PC-3 (cell line): ENCODE data around the gene REG1B. TPM values are rescaled to one million over a fixed set of nuclear protein-coding genes. Genes with fewer than 3 reads are reported as not detected.

Source experiments
- ATAC-seq: fragments of 200-7000 bp; cut with Tn5 transposase; 2 replicates; pipeline ENCODE4 v1.9.1; 2020; ENCODE audit warnings: mild to moderate bottlenecking, moderate library complexity
- BruUV-seq: library from RNA; stranded (reverse); fragments of 400-500 nt; replicated peaks from 2 replicates; lab custom pipeline; 2021; lab: Mats Ljungman, UMichigan
- CTCF ChIA-PET: fragments of 300-600 bp; sonication (Branson Sonifier 250); formaldehyde crosslinking; loops from one replicate; lab custom pipeline; 2022; ENCODE audit warnings: antibody characterized with exemption; lab: Charles Lee
- POLR2A ChIA-PET: fragments of 300-600 bp; sonication (Branson Sonifier 250); formaldehyde crosslinking; loops from one replicate; lab custom pipeline; 2022; ENCODE audit warnings: antibody characterized with exemption; ENCODE audit not compliant: unreplicated experiment; lab: Charles Lee
- DNase-seq: peaks from one replicate; pipeline ENCODE4 v3.0.0-alpha.2; 2015
- H2AFZ ChIP-seq: fragments of 300-600 bp; sonication (generic); 2 replicates; pipeline ENCODE4 v1.6.0; 2016; ENCODE audit warnings: antibody characterized with exemption, low read length
- H3F3A ChIP-seq: fragments of 300-600 bp; sonication (generic); one replicate; pipeline ENCODE4 v1.6.0; 2017; ENCODE audit warnings: antibody characterized with exemption, low read length, control low read depth, mild to moderate bottlenecking; ENCODE audit not compliant: unreplicated experiment
- H3K27ac ChIP-seq: fragments of 300-600 bp; sonication (generic); 2 replicates; pipeline ENCODE4 v1.5.1; 2016; ENCODE audit warnings: mild to moderate bottlenecking, low read length
- H3K27me3 ChIP-seq: fragments of 300-600 bp; sonication (generic); 2 replicates; pipeline ENCODE4 v1.6.1; 2016; ENCODE audit warnings: low read length, mixed read lengths
- H3K36me3 ChIP-seq: fragments of 300-600 bp; sonication (generic); 2 replicates; pipeline ENCODE4 v1.6.1; 2016; ENCODE audit warnings: low read depth, mixed run types, low read length, mixed read lengths
- H3K4me1 ChIP-seq: fragments of 300-600 bp; sonication (generic); 2 replicates; pipeline ENCODE4 v1.5.1; 2016; ENCODE audit warnings: low read length; ENCODE audit not compliant: insufficient read depth
- H3K4me2 ChIP-seq: fragments of 300-600 bp; sonication (generic); 2 replicates; pipeline ENCODE4 v1.6.0; 2016; ENCODE audit warnings: low read length
- H3K4me3 ChIP-seq: fragments of 300-600 bp; sonication (generic); 2 replicates; pipeline ENCODE4 v1.5.1; 2016; ENCODE audit warnings: mild to moderate bottlenecking, low read length, mixed read lengths
- H3K79me2 ChIP-seq: fragments of 300-600 bp; sonication (generic); 2 replicates; pipeline ENCODE4 v1.6.1; 2017; ENCODE audit warnings: low read length, mixed read lengths
- H3K9ac ChIP-seq: fragments of 300-600 bp; sonication (generic); 2 replicates; pipeline ENCODE4 v1.6.0; 2016; ENCODE audit warnings: mild to moderate bottlenecking, low read length
- H3K9me2 ChIP-seq: fragments of 300-600 bp; sonication (generic); replicated peaks from 2 replicates; pipeline ENCODE4 v1.6.1; 2016; ENCODE audit warnings: mixed run types, low read length, mixed read lengths
- H3K9me3 ChIP-seq: fragments of 300-600 bp; sonication (generic); 2 replicates; pipeline ENCODE4 v1.6.1; 2016; ENCODE audit warnings: low read length, mixed read lengths
- H4K20me1 ChIP-seq: fragments of 300-600 bp; sonication (generic); 2 replicates; pipeline ENCODE4 v1.6.1; 2016; ENCODE audit warnings: low read length, mixed read lengths
- EZH2 ChIP-seq: fragments of 300-600 bp; sonication (generic); IDR thresholded peaks from one replicate; pipeline ENCODE4 v1.6.1; 2017; ENCODE audit warnings: antibody characterized with exemption, mild to moderate bottlenecking, low read length; ENCODE audit not compliant: unreplicated experiment
- EZH2phosphoT487 ChIP-seq: fragments of 300-600 bp; sonication (generic); IDR thresholded peaks from 2 replicates; pipeline ENCODE4 v1.6.1; 2018; ENCODE audit warnings: mild to moderate bottlenecking, antibody characterized with exemption, low read length, borderline replicate concordance
- intact Hi-C: fragments of 100-400 bp; cut with micrococcal nuclease; formaldehyde crosslinking; loops from 2 replicates; pipeline ENCODE4 v1.9.0; 2023
- total RNA-seq: library from RNA; depleted of rRNA; stranded (reverse); fragments of >200 nt; gene quantifications from 2 replicates; pipeline ENCODE4 v1.2.3, GENCODE V29; 2014
- TF ChIP-seq, protein P1 (sequence below): fragments of 300-600 bp; sonication (generic); conservative IDR thresholded peaks from 2 replicates; pipeline ENCODE4 v1.5.1; 2017; ENCODE audit warnings: antibody characterized with exemption, low read depth, mild to moderate bottlenecking, low read length

REG1B gene
- total RNA-seq, 1 experiment from 2014 or later: not detected

DNA sequence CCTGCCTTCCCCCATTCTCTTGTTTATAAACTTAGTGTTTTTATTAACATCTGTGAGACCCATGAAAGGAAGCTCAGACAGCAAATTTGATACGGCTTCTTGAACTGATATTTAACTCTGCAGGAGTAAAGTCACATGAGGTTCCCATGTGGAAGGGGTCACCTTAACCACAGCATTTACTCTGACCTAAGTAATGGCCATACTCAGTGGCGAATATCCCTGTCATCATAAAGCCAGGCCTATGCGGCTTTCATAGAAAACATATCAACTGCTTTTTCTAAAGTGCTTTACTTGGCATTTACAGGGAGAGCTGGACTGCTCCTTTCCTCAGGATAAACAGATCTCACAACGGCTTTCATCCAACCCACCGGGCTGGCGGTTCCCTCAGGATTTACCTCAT lies 41.5 kb upstream of the REG1B start:
- no peaks in the 10 kb centered on the region for H3K9me2 ChIP-seq
- DNase-seq (no peak), ATAC-seq (no peak)
- H4K20me1 ChIP-seq: no peaks in the 10 kb centered on the region
- H3K36me3 ChIP-seq: no peaks in the 10 kb centered on the region
- ChIA-PET POLR2A (no interaction called here), CTCF (no interaction called here)
- H3K4me2 ChIP-seq: no peak overlapping the region
- H3F3A ChIP-seq: no peaks in the 10 kb centered on the region
- H3K27ac ChIP-seq: no peak overlapping the region
- no peaks in the 10 kb centered on the region for H3K9me3 ChIP-seq
- no peak for TF ChIP-seq EZH2
- TF ChIP-seq, protein P1, sequence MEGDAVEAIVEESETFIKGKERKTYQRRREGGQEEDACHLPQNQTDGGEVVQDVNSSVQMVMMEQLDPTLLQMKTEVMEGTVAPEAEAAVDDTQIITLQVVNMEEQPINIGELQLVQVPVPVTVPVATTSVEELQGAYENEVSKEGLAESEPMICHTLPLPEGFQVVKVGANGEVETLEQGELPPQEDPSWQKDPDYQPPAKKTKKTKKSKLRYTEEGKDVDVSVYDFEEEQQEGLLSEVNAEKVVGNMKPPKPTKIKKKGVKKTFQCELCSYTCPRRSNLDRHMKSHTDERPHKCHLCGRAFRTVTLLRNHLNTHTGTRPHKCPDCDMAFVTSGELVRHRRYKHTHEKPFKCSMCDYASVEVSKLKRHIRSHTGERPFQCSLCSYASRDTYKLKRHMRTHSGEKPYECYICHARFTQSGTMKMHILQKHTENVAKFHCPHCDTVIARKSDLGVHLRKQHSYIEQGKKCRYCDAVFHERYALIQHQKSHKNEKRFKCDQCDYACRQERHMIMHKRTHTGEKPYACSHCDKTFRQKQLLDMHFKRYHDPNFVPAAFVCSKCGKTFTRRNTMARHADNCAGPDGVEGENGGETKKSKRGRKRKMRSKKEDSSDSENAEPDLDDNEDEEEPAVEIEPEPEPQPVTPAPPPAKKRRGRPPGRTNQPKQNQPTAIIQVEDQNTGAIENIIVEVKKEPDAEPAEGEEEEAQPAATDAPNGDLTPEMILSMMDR: no peak
- TF ChIP-seq EZH2phosphoT487: no peak
- H3K4me1 ChIP-seq: no peaks in the 10 kb centered on the region
- H3K4me3 ChIP-seq: no peak overlapping the region
- no peaks in the 10 kb centered on the region for H3K79me2 ChIP-seq
- H3K27me3 ChIP-seq: no peaks in the 10 kb centered on the region
- intact Hi-C loops: no loop called here
- no TSS peak for BruUV-seq
- no peak overlapping the region for H3K9ac ChIP-seq
- H2AFZ ChIP-seq: no peak overlapping the region

DNA sequence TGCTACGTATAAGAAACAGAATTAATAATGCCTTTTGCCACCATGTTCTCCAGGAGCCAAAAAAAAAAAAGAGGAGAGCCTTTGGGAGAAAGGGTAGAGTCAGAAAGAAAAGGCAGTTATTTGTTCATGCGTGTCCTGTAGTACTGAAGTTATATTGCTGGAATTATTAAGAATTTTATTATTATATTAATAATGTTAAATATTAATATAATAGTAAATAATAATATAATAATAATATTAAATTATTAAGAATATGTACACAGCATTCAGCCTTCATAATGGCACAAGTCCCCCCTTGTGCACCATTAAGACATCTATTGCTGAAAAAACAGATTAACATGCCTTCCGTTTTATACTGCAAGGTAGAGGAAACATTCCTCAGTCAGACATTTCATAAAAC lies 40.6 kb upstream of the REG1B start:
- ATAC-seq (no peak), DNase-seq (no peak)
- no peaks in the 10 kb centered on the region for H3K4me1 ChIP-seq
- H3K4me3 ChIP-seq: no peak overlapping the region
- POLR2A ChIA-PET: no interaction called here
- no peak overlapping the region for H2AFZ ChIP-seq
- BruUV-seq: no TSS peak
- no peak overlapping the region for H3K9ac ChIP-seq
- no peak overlapping the region for H3K27ac ChIP-seq
- TF ChIP-seq EZH2 (no peak), EZH2phosphoT487 (no peak)
- TF ChIP-seq, protein P1: no peak
- H3K4me2 ChIP-seq: no peak overlapping the region
- H3F3A ChIP-seq: no peaks in the 10 kb centered on the region
- CTCF ChIA-PET: no interaction called here
- intact Hi-C loops: no loop called here
- H3K9me3 ChIP-seq: no peaks in the 10 kb centered on the region
- H3K79me2 ChIP-seq: no peaks in the 10 kb centered on the region
- no peaks in the 10 kb centered on the region for H3K27me3 ChIP-seq
- no peaks in the 10 kb centered on the region for H3K36me3 ChIP-seq
- no peaks in the 10 kb centered on the region for H4K20me1 ChIP-seq
- H3K9me2 ChIP-seq: no peaks in the 10 kb centered on the region

DNA sequence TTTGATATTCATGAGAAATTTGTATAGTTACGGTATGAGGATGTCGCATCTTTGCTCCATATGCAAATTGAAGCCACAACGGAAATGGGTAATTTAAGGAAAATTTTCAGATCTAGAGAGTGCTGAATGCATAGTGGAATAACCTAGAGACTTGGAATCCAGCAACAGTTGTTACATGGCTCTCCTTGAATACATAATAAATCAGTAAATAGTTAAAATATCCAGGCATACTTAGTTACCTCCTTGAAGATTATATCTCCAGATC lies 37.9 kb upstream of the REG1B start:
- ChIA-PET POLR2A (no interaction called here), CTCF (no interaction called here)
- intact Hi-C loops: loop anchor here (2.0 kb wide), 1 partner anchor 51 kb away; no protein-coding TSS in a partner anchor
- BruUV-seq: no TSS peak
- Histone ChIP-seq H3K27ac (no peak overlapping the region), H3K9ac (no peak overlapping the region), H3K4me2 (no peak overlapping the region), H2AFZ (no peak overlapping the region), H3K36me3 (no peaks in the 10 kb centered on the region), H3K9me2 (no peaks in the 10 kb centered on the region), H3K4me3 (no peak overlapping the region), H3K79me2 (no peaks in the 10 kb centered on the region), H4K20me1 (no peaks in the 10 kb centered on the region), H3K9me3 (no peaks in the 10 kb centered on the region), H3K4me1 (no peaks in the 10 kb centered on the region), H3K27me3 (no peaks in the 10 kb centered on the region), H3F3A (no peaks in the 10 kb centered on the region)
- ATAC-seq (no peak), DNase-seq (no peak)
- TF ChIP-seq, protein P1: no peak
- no peak for TF ChIP-seq EZH2phosphoT487
- no peak for TF ChIP-seq EZH2
